ENCODE data around the gene QPCTL.
"Not testable (repeated sequence)": the region's sequence is repeated elsewhere in the genome, so short reads cannot be mapped to it uniquely, and the experiment has no call there.

DNA sequence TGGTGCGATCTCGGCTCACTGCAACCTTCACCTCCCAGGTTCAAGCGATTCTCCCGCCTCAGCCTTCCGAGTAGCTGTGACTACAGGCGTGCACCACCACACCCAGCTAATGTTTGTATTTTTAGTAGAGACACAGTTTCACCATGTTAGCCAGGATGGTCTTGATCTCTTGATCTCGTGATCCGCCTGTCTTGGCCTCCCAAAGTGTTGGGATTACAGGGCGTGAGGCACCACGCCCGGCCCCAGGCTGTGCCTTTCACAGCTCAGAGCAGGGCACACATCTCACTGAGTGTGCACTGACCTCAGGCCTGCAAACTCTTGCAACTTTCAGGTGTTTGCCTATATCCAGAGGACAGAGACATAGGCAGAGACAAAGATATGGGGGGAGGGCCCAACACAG is 7.4 kb upstream of the QPCTL start:
- TF ChIP-seq, protein P1, sequence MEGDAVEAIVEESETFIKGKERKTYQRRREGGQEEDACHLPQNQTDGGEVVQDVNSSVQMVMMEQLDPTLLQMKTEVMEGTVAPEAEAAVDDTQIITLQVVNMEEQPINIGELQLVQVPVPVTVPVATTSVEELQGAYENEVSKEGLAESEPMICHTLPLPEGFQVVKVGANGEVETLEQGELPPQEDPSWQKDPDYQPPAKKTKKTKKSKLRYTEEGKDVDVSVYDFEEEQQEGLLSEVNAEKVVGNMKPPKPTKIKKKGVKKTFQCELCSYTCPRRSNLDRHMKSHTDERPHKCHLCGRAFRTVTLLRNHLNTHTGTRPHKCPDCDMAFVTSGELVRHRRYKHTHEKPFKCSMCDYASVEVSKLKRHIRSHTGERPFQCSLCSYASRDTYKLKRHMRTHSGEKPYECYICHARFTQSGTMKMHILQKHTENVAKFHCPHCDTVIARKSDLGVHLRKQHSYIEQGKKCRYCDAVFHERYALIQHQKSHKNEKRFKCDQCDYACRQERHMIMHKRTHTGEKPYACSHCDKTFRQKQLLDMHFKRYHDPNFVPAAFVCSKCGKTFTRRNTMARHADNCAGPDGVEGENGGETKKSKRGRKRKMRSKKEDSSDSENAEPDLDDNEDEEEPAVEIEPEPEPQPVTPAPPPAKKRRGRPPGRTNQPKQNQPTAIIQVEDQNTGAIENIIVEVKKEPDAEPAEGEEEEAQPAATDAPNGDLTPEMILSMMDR (IDR thresholded peaks at IDR 0.05): not testable (repeated sequence)
- not testable (repeated sequence) for TF ChIP-seq POLR2AphosphoS5 (IDR thresholded peaks at IDR 0.05)

All from prostate gland (tissue), 2 donors.